Lung (tissue), 5 donors: Measurements from ENCODE around the gene PTPN18. TPM values are rescaled to one million over a fixed set of nuclear protein-coding genes. Genes with fewer than 3 reads are reported as not detected.

Experiments used
- polyA plus RNA-seq, 2 donors: library from polyadenylated mRNA; stranded (reverse); fragments of 200-250 nt; gene quantifications; one replicate each; pipeline ENCODE4 v1.2.1, GENCODE V29; 2013
- small RNA-seq: library from RNA; depleted of rRNA; stranded (forward); fragments of <200 nt; gene quantifications from one replicate; pipeline ENCODE3, GENCODE V24; 2014; ENCODE audit warnings: low replicate concordance
- total RNA-seq, 2 donors: library from RNA; depleted of rRNA in 1 of 2; stranded (reverse); fragments of >200 nt in 1 of 2; gene quantifications; one replicate each; pipeline ENCODE4 v1.2.1, GENCODE V29; 2014 to 2021
- donor health status: Bipolar disorder and iron deficiency.
- donor health status: healthy.
- donor health status: DM: yes; HTN: yes; CAD: no.

PTPN18 gene
- total and polyA plus RNA-seq, 4 donors, result 29.2 to 88.3 (median 59.7) TPM

Small RNA genes lying within 50 kb of the gene (small RNA-seq; reads per million reads assigned to genes)
- gene AC132479.1, result not detected

Other genes with a start within 250 kb of the PTPN18 start
- under 1 TPM in 1 of 2 donors, not detected in 1; 0.09 TPM for gene POTEF, start 226.8 kb upstream of the PTPN18 start, total RNA-seq
- gene POTEF, start 226.8 kb upstream of the PTPN18 start, polyA plus RNA-seq, result under 1 TPM in 1 of 2 donors, not detected in 1; 0.02 TPM
- gene CCDC74B, start 210.9 kb upstream of the PTPN18 start, total RNA-seq, result 10 to 100 TPM; 11.7 to 14.7 TPM
- 1 to 10 TPM; 4.4 to 8.2 TPM for gene CCDC74B, start 210.9 kb upstream of the PTPN18 start, polyA plus RNA-seq
- gene SMPD4, start 174.5 kb upstream of the PTPN18 start, total RNA-seq, result 10 to 100 TPM; 27.6 to 46.4 TPM
- 10 to 100 TPM; 27.3 to 29.5 TPM for gene SMPD4, start 174.5 kb upstream of the PTPN18 start, polyA plus RNA-seq
- gene MZT2B, start 173.8 kb upstream of the PTPN18 start, total RNA-seq, result 100 to 1,000 TPM in 1 of 2 donors, 10 to 100 TPM in 1; 59.1 to 208 TPM
- 100 to 1,000 TPM; 170 to 243 TPM for gene MZT2B, start 173.8 kb upstream of the PTPN18 start, polyA plus RNA-seq
- not detected for gene TUBA3E, start 157.6 kb upstream of the PTPN18 start, total RNA-seq
- not detected for gene TUBA3E, start 157.6 kb upstream of the PTPN18 start, polyA plus RNA-seq
- 10 to 100 TPM; 40.4 to 88.5 TPM for gene IMP4, start 13.2 kb upstream of the PTPN18 start, total RNA-seq
- 100 to 1,000 TPM in 1 of 2 donors, 10 to 100 TPM in 1; 83.9 to 113 TPM for gene IMP4, start 13.2 kb upstream of the PTPN18 start, polyA plus RNA-seq
- 1 to 10 TPM in 1 of 2 donors, under 1 TPM in 1; 0.28 to 4.0 TPM for gene POTEI, start 153.3 kb downstream of the PTPN18 start, total RNA-seq
- gene POTEI, start 153.3 kb downstream of the PTPN18 start, polyA plus RNA-seq, result under 1 TPM; 0.02 to 0.03 TPM
- gene CFC1B, start 165.2 kb downstream of the PTPN18 start, total RNA-seq, result under 1 TPM in 1 of 2 donors, not detected in 1; 0.18 TPM
- gene CFC1B, start 165.2 kb downstream of the PTPN18 start, polyA plus RNA-seq, result not detected
- 1 to 10 TPM in 1 of 2 donors, not detected in 1; 9.1 TPM for gene CFC1, start 243.5 kb downstream of the PTPN18 start, total RNA-seq
- 1 to 10 TPM in 1 of 2 donors, under 1 TPM in 1; 0.19 to 1.3 TPM for gene CFC1, start 243.5 kb downstream of the PTPN18 start, polyA plus RNA-seq